Stimulated activated CD8-positive, alpha-beta memory T cell treated with anti-CD3 and anti-CD28 coated beads, Interleukin-7, amount 100 ng/mL, for 1 hour (primary cell): ENCODE data around the gene ABCC4.
"Not testable (repeated sequence)": the region's sequence is repeated elsewhere in the genome, so short reads cannot be mapped to it uniquely, and the experiment has no call there.

Experiments used
- DNase-seq, 2 donors: peaks; one replicate each; pipeline ENCODE4 v3.0.0-alpha.2; 2020; ENCODE audit warnings: low read depth in 2 of 2

The ABCC4 gene

DNA sequence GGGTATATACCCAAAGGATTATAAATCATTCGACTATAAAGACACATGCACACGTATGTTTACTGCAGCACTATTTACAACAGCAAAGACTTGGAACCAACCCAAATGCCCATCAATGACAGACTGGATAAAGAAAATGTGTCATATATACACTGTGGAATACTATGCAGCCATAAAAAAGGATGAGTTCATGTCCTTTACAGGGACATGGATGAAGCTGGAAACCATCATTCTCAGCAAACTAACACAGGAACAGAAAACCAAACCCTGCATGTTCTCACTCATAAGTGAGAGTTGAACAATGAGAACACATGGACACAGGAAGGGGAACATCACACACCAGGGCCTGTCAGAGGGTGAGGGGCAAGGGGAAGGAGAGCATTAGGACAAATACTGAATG is 102.6 kb downstream of the ABCC4 start:
- not testable (repeated sequence) for DNase-seq

DNA sequence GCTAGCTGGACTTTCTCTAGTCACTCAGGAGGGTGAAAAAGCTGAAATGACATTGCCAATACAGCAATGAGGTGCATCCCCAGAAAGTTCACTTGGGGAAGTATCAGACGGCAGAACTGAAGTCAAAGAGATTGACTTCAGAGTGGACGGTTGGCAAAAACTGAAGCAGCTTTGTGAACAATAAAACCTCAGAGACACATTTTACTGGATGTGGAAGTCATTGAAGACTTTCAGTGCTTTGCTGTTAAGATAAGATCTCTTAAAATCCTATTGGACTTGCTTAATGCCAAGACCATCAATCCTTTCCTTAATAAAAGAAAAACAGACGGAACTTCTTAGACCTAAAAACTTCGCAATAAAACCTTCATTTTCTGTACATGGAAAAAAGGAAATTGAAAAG is 103.7 kb downstream of the ABCC4 start:
- DNase-seq = no peak

DNA sequence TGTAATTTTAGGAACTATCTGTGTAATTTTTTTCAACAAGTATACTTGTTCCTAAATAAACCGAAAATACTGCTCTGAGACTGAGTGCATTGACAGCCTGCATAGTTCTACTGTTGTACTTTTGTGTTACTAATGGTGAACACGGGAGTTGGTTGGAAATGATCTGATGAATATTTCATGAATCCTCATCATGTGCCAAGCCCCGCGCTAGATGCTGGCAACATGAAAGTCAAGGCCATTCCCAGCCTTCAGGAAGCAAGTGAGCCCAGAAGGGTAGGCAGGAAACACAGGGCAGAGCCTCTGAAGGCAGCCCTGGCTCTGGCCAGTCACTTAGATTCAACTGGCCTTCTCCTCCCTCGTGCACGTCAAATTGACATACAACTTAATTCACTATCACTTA is 106.1 kb downstream of the ABCC4 start:
- DNase-seq = no peak

DNA sequence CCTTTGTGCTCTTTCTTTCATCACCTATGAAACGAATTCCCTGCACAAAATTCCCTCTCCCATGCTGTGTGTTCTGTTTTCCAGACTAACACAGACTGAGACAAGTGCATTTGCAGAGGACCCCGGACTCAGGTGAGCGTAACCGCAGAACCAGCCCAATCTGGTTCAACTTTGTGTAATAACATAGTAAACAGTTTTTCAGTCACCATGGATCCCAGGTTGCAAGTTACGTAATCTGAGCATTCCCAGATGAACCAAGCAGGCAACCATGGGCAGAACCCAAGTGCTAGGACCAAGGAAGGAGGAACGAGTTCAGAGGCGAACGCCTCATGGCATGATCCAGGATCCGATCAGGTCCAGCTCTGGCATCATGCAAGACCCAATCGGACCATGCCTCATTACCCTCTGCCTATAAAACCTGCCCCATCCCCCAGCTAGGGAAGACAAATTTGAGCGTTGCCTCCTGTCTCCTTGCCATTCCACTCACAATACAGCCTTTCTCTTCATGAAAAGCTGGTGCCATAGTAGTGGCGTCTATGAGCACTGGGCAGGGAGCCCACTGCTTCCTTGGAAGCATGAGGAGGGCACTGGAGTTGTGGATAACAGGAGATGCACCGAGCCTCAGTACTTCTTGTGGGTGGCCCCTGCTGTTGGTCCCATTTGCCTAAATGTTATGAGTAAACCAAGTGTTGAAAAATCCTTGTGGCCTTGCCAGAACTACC is 107.6 kb downstream of the ABCC4 start:
- no peak for DNase-seq

DNA sequence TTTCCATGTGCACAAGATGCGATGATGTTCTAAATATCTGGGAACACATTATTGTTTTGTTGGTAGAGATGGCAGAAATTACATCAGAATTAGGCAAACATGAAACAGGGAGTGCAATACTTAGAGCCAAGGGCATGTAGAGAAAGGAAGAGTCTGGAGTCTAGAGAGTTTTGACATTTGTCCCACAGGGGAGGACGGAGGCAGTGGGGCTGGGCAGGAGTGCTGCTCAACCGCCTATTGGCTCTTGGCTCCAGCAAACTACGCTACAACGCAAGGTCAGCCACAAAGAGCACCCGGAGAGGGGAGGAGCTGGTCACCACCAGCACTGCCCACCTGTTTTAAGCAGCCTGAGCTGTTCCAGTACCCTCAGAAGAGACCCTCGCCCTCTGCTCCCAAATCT is 108.3 kb downstream of the ABCC4 start:
- no peak for DNase-seq

DNA sequence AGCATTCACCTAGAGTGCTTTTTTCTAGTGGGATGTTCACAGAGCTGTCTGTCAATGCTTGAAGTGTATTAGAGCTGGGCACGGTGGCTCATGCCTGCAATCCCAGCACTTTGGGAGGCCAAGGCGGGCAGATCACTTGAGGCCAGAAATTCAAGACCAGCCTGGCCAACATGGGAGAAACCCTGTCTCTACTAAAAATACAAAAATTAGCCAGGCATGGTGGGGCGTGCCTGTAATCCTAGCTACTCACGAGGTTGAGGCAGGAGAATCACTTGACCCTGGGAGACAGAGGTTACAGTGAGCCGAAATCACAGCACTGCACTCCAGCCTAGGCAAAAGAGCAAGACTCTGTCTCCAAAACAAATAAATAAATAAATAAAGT is 108.7 kb downstream of the ABCC4 start:
- DNase-seq = not testable (repeated sequence)

DNA sequence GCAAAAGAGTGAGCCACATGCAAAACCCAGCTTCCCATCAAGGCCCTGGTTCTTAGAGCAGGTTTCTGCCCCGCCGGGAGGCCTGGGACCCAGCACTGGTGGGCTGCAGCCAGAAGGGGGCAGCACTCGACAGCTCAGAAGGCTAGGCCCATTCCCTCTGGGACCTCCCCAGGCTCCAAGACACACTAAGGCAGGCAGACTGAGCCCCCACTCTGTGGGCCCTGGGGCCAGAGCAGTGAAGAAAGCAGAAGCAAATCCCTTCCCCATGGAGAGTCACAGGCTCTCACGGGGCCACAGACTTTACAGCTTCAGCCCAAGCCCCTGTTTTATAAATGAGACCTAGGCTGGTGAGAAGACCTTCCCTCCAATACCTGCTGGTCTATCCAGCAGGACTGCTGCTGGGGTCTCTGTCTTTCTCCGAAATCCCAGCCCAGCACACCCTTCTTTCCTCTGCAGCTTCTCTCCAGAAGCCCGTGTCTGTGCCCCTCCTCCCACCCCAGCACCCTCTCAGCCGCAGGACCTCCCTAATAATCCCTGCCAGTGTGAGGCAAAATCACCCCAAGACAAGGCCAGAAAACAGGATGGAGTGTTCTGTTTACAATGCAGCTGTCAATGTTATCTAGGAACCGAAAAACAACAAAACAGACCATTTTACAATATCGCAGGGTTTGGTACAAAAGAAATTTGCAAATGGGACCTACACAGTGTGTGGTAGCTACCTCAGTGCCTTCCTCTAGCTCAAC is 109.3 kb downstream of the ABCC4 start:
- peak; percentile 13 to 27 for DNase-seq

DNA sequence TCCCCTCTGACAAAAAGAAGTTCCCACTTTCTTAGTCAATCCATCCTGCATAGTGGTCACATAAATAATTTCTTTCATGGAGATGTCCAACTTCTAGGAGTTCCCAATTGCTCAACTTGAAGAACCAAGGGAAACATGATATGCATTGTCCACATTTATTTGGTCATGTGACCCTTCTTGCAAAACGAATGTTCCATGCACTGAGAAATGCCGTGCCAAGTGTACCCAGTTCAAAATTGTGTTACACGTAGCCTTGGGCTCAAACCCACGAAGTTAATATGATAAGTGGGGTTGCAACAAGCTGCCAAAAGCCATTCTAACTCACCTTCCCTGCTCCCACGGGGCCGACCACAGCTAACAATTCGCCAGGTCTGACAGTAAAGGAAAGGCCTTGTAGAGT is 113.1 kb downstream of the ABCC4 start:
- no peak for DNase-seq

DNA sequence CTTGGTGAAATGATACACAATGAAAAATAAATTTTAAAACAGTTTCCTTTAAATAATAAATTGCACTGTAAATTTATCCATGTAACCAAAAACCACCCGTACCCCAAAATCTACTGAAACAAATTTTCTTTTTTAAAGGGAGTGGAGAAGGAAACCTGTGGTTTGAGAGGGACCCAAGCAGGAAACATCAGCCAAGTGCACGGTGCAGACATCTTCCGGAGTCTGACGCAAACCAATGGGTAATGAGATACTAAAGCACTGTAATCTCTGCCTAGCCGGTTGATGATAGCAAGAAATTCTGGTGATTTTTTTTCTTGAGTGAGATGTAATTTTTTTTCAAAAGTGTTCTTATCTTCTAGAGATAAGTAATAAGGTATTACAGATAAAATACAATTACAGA is 115.4 kb downstream of the ABCC4 start:
- DNase-seq = peak in 1 of 2 donors; percentile 13

DNA sequence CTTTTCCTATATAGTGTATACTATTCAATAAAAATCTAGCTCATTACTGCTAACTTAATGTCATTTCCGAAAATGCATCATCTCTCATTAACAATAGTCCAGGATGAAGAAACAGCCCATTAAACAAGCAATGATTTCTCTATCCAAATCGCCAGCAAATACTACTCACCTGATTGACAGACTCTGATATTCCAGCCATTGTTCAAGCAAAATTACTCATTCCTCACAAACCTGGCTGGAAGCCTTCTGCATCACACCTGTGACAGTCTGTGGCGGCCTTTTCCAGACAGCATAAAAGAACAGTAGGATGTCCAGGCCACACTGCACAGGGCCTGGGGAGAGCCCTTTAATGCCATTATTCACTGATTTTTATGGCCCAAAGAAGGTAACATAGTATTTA is 115.9 kb downstream of the ABCC4 start:
- DNase-seq = no peak

DNA sequence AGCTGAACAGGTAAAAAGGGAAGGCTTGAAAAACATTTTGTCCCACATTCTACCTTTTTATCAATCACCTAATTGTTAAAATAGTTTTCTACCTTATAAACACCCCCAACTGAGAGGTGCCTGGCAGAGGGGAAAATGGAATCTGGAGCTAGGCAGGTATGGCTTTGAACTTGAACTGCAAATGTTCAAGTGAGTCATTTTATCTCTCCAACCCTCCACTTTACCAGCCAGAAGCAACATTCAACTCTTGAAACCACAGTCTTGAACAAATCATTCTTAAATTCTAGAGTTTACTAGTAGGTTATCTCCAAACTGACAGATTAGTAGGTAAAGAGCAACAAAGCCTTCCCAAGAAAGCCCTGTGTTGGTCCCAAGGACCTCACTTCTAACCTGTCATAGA is 116.9 kb downstream of the ABCC4 start:
- DNase-seq = no peak

DNA sequence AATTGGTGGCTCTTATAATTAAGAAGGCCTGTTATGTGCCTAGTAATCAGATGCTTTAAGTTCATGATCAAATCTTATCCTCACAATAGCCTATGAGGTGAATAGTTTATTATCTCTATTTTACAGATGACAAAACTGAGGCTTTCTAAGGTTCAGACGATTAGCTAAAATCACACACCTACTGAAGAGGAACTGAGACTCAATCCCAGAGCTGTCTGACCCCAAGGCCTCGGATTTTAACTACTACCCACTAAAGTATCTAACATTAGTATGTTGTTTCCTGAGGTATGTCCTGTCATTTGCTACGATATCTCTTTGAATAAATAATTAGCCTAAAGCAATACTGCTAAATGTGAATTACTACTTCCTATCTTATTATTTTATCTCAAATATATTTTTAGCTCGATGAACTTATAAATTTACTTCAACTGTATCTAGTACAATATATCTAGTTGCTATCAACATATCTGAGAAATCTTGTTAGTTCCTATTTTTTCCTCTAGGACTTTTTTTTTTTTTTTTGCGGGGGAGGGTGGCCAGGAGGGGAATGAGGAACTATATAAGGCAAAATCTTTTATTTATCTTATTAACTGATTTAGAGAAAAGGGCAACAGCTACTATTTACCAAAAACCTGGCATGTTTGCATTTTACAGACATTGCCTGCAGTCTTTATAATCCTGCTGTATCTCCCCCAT is 118.5 kb downstream of the ABCC4 start:
- DNase-seq = no peak

DNA sequence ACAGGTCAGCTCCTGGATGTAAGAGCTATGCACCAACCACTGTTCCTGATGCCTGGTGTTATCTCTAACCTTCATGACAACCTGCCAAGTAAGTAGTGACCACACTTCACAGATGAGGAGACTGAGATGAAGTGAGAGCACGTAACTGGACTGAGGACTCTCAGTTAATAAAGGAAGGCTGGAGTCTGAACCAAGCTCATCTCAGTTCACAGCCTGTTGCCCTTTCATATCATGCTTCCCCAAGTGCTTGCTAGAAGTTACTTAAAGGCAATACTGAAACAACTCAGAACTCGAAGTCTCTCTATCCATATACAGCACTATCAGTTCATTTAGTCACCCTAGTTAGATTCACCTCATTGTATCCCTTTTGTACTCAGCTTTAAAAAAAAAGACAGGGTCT is 119.7 kb downstream of the ABCC4 start:
- no peak for DNase-seq

DNA sequence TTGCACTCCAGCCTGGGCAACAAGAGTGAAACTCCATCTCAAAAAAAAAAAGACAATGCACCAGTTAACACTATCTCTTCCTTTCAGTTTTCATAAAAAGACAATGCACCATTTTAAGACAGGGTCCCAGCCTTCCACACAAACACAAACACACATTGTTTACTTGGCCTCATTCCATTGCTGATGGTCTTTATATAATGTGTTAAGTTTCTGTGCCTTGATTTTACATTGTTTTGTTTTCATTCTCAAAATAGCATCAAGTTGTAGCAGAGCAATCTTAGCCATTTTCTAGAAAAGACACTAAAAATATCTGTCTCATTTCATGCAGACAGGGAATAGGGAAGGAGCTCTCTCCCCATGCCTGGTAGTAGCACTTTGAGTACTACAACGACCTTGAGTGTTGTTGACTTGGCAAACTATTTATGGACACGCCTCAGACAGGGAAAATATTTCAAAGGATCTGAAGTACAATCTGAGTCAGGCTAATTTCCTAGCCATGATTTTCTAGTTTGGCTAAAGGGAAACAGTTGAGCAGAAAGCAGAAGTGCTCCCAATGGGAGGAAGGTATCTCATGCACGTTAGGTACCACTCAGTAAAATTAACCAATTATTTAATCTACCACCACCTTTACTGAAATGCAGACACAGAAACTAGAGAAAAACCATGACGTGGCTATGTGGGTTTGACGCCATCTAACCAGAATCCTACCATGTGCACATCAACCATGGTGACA is 120.6 kb downstream of the ABCC4 start:
- DNase-seq = no peak

DNA sequence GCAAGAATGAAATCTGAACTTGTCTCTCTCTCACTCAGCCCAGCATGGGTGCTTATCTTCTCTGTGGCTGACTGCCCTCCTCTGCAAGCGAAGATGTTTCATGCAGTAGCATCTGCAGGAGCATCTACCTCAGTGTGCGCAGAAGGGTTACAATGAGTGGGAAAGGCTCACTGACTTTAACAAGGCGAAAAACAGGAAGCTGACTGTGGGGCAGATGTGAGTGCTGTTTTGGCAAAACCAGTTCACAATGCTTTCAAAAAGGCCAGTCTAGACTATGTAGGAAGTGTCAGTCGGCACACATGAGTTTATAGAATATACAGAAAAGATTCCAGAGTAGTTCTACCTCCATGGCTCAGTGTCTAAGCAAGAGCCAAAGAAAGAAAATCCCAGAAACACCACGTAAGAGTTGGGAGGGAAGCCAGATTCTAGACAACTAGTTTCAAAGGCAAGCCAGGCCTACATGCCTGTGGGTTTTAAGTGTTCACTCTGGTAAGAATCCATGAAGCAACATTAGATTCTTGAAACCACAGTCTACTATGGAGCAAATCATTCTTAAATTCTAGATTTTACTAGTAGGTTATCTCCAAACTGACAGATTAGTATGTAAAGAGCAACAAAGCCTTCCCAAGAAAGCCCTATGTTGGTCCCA is 124.5 kb downstream of the ABCC4 start:
- no peak for DNase-seq

DNA sequence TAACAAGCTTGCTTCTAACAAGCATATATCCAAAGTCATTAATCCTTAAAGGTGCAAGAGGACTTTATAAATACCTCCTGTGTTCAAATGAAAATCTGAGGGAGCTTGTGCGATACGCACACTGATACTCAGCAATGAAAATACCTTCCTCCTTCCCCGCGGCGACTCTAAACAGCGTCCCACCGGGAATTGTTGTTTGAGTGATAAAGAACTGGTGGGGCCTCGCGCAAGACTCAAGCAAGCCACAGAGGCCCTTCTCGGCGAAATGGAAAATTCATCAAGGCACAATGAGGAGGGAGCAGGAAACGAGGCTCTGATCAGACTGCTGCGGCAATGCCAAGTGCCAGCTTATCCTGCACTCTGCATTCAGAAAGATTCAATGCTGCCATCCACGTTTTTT is 126.7 kb downstream of the ABCC4 start:
- DNase-seq = no peak

DNA sequence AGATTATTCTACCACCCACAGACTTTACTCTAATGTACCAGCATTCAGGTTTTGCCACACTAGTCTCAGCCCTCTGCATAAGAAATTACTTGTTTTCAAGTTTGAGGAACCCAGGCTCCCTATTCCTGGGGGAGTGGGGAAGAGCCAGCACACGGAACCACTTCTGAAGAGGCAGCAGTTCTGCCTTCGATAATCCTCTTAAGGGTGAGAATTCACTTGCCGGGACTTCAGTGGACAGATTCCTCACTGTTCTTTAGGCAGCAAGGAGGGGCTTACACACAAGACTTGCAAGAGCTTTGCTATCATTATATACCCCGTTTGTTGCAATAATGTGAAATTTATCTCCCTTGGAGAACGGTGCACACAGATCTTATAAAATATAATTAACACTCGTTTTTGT is 133.1 kb downstream of the ABCC4 start:
- no peak for DNase-seq

DNA sequence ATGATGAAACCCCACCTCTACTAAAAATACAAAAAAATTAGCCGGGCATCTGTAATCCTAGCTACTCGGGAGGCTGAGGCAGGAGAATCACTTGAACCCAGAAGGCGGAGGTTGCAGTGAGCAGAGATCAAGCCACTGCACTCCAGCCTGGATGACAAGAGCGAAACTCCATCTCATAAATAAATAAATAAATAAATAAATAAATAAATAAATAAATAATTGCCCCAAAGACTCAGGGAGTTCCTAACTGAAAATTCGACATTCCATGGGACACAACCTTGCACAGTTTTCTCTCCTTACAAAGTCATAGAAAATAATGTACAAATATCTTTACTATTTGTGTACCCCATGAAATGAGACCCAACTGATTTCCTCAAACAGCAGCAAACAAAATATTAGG is 134.2 kb downstream of the ABCC4 start:
- DNase-seq = not testable (repeated sequence)

DNA sequence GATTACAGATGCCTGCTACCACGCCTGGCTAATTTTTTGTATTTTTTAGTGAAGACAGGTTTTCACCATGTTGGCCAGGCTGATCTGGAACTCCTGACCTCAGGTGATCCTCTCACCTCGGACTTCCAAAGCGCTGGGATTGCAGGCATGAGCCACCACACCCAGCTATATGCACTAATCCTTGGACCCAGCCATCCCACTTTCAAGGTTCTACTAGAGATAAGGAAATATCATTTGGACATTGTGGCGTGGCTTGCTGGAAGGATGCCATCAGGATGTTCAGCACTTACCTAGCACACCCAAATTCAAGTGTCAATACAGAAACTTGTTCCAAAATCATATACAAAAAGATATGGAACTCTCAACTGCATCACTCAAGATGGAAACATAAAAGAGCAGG is 136.4 kb downstream of the ABCC4 start:
- no peak for DNase-seq

DNA sequence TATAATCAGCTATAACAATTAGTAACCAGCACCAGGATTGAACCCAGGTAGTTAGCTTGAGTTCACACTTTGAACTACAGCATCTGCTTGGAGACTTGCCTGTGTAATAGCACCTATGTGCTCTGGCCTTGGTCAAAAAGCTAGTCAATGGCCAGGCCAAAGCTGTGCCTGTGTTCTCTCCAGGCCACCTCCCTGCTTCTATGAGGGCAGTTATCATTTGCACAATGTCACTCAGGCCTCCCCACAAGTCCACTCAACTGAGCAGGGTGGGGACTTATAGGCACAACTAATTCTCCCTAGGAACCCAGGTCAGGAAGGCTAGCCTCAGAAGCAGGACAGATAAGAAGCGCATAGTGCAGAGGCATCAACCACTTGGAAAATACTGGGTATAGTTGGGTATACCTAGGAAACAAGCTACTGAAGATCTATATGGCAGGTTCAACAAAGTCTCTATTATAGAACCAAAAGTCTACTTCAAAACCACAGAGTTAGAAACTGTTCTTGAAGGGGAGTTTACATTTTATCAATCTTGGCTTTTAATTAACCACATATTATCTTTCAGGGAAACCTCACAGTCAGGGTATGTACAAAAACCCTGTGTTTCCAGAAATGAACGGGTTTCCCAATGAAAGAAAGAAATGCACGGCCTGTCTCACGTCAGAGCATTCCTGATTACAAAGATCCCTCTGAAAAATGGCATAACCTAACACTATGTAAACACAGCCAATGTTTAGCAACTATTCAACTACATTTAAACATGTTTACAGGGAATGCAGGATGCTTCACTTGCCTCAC is 140.9 kb downstream of the ABCC4 start:
- no peak for DNase-seq

DNA sequence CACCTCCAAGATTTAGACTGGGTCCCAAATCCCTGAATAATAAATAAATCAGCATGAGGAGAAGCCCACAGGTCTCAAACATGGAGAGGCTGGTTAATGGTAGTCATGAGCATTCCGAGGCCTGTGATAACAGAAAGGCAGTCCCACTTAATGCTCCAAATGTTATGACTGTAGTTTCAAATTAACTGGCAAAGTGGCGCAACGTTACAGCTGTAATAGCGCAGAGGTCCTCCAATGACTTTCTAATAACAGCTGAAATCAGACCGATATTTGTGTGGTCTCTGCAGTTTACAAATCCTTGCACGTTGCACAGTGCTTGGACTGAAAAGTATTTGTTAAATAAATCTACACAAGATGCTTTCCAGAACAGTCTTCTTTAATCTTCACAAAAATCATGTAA is 141.8 kb downstream of the ABCC4 start:
- no peak for DNase-seq
